CD14-positive monocyte (primary cell): Measurements from ENCODE around the gene KIF4A. TPM values are rescaled to one million over a fixed set of nuclear protein-coding genes. Genes with fewer than 3 reads are reported as not detected.
A peak's percentile ranks its signal among the peaks of the same experiment; 100 is the strongest.

Source experiments
- DNase-seq, 3 donors: peaks; one replicate each; pipeline ENCODE4 v3.0.0-alpha.2; 2011 to 2022
- H2AFZ ChIP-seq: 2 replicates; pipeline ENCODE4 v1.6.0; 2012; ENCODE audit warnings: mild to moderate bottlenecking, low read depth, low read length, inconsistent platforms; ENCODE audit not compliant: insufficient read depth, poor library complexity, severe bottlenecking
- H3K27ac ChIP-seq, 2 donors: 1 replicate in 1 of 2; 2 replicates in 1 of 2; pipeline ENCODE4 v1.5.1; 2012 to 2013; ENCODE audit warnings: low read length in 2 of 2, control low read depth in 1 of 2, inconsistent platforms in 1 of 2, low read depth in 1 of 2, mild to moderate bottlenecking in 1 of 2
- H3K27me3 ChIP-seq, 2 donors: one replicate each; pipeline versions ENCODE4 v1.6.0 to v1.6.1; 2011 to 2013; ENCODE audit warnings: low read length in 2 of 2; ENCODE audit not compliant: control insufficient read depth in 2 of 2, insufficient read depth in 2 of 2
- H3K36me3 ChIP-seq, 2 donors: replicated peaks in 1 of 2; 1 replicate in 1 of 2; 2 replicates in 1 of 2; pipeline versions ENCODE4 v1.5.1 to v1.6.1; 2012 to 2013; ENCODE audit warnings: low read length in 2 of 2, control low read depth in 1 of 2, inconsistent platforms in 1 of 2, mild to moderate bottlenecking in 1 of 2; ENCODE audit not compliant: insufficient read depth in 2 of 2, control insufficient read depth in 1 of 2
- H3K4me1 ChIP-seq, 2 donors: 1 replicate in 1 of 2; 2 replicates in 1 of 2; pipeline versions ENCODE4 v1.5.1 to v1.6.1; 2012 to 2013; ENCODE audit warnings: low read length in 2 of 2, control low read depth in 1 of 2, inconsistent platforms in 1 of 2, mild to moderate bottlenecking in 1 of 2, moderate library complexity in 1 of 2; ENCODE audit not compliant: insufficient read depth in 2 of 2, control insufficient read depth in 1 of 2
- H3K4me2 ChIP-seq: replicated peaks from 2 replicates; pipeline ENCODE3; 2012; ENCODE audit warnings: low read length, moderate library complexity, mild to moderate bottlenecking; ENCODE audit not compliant: poor library complexity, severe bottlenecking; ENCODE audit errors: extremely low read depth
- H3K4me3 ChIP-seq, 3 experiments: fragments of 200-600 bp in 1 of 3; sonication (generic) in 1 of 3; replicated peaks in 1 of 3; 1 replicate in 2 of 3; 2 replicates in 1 of 3; pipeline ENCODE4 v1.5.1; 2011 to 2013; ENCODE audit warnings: low read length in 3 of 3, mild to moderate bottlenecking in 3 of 3, control low read depth in 2 of 3, low read depth in 2 of 3, inconsistent platforms in 1 of 3, moderate library complexity in 1 of 3
- H3K79me2 ChIP-seq: 2 replicates; pipeline ENCODE4 v1.6.0; 2012; ENCODE audit warnings: mild to moderate bottlenecking, control low read depth, inconsistent platforms, low read length, moderate library complexity; ENCODE audit not compliant: insufficient read depth
- H3K9ac ChIP-seq: 2 replicates; pipeline ENCODE4 v1.6.0; 2017; ENCODE audit warnings: low read length, mild to moderate bottlenecking; ENCODE audit not compliant: insufficient read depth, poor library complexity, severe bottlenecking
- H3K9me3 ChIP-seq, 2 donors: replicated peaks in 1 of 2; 1 replicate in 1 of 2; 2 replicates in 1 of 2; pipeline versions ENCODE4 v1.5.1 to v1.6.1; 2012 to 2013; ENCODE audit warnings: low read length in 2 of 2, control low read depth in 1 of 2; ENCODE audit not compliant: control insufficient read depth in 1 of 2, insufficient read depth in 1 of 2
- H4K20me1 ChIP-seq: 2 replicates; pipeline ENCODE4 v1.6.0; 2012; ENCODE audit warnings: mild to moderate bottlenecking, low read length, control low read depth, moderate library complexity; ENCODE audit not compliant: insufficient read depth
- H3K27ac Mint-ChIP-seq, 7 donors: one replicate each; pipeline ENCODE4 v1.8.0; 2020; ENCODE audit warnings: mild to moderate bottlenecking in 7 of 7, mixed read lengths in 7 of 7, moderate library complexity in 6 of 7, inconsistent platforms in 2 of 7
- H3K27me3 Mint-ChIP-seq, 3 donors: one replicate each; pipeline ENCODE4 v1.8.0; 2021 to 2022; ENCODE audit warnings: low read depth in 3 of 3, mild to moderate bottlenecking in 3 of 3, mixed read lengths in 3 of 3, moderate library complexity in 3 of 3, inconsistent platforms in 1 of 3
- H3K36me3 Mint-ChIP-seq, 2 donors: one replicate each; pipeline ENCODE4 v1.8.0; 2020; ENCODE audit warnings: mixed read lengths in 2 of 2, inconsistent platforms in 1 of 2, mild to moderate bottlenecking in 1 of 2
- H3K4me1 Mint-ChIP-seq: one replicate; pipeline ENCODE4 v1.8.0; 2020; ENCODE audit warnings: mild to moderate bottlenecking, mixed read lengths
- H3K4me3 Mint-ChIP-seq, 2 donors: one replicate each; pipeline ENCODE4 v1.8.0; 2020; ENCODE audit warnings: mild to moderate bottlenecking in 2 of 2, mixed read lengths in 2 of 2, moderate library complexity in 1 of 2
- H3K9me3 Mint-ChIP-seq, 7 donors: one replicate each; pipeline ENCODE4 v1.8.0; 2020 to 2022; ENCODE audit warnings: mixed read lengths in 7 of 7, mild to moderate bottlenecking in 6 of 7, moderate library complexity in 6 of 7, inconsistent platforms in 2 of 7
- CTCF ChIP-seq: fragments of 200-600 bp; IDR thresholded peaks from one replicate; pipeline ENCODE4 v1.8.0; 2022; ENCODE audit warnings: antibody characterized with exemption, mild to moderate bottlenecking
- WGBS: methylation state at CpG from one replicate; pipeline ENCODE4 v1.1.5; 2013; ENCODE audit warnings: missing lambda C conversion rate; ENCODE audit not compliant: insufficient coverage; 5-methylcytosine and 5-hydroxymethylcytosine counted together
- intact Hi-C, 2 donors: fragments of 100-400 bp; cut with micrococcal nuclease; formaldehyde crosslinking; loops; one replicate each; pipeline versions ENCODE4 v1.15.0 to v1.15.1; 2023
- polyA plus RNA-seq, 3 donors: library from polyadenylated mRNA; depleted of rRNA in 1 of 3; unstranded in 2 of 3; stranded (reverse) in 1 of 3; fragments of 300-500 nt in 2 of 3; fragments of >200 nt in 1 of 3; fragmentation: Illumina TruSeq in 2 of 3; gene quantifications; 1 replicate in 2 of 3; 2 replicates in 1 of 3; pipeline ENCODE4 v1.2.3, GENCODE V29; 2012 to 2021

Gene KIF4A
- polyA plus RNA-seq, 3 donors, result 0.03 TPM; not detected in 2

DNA sequence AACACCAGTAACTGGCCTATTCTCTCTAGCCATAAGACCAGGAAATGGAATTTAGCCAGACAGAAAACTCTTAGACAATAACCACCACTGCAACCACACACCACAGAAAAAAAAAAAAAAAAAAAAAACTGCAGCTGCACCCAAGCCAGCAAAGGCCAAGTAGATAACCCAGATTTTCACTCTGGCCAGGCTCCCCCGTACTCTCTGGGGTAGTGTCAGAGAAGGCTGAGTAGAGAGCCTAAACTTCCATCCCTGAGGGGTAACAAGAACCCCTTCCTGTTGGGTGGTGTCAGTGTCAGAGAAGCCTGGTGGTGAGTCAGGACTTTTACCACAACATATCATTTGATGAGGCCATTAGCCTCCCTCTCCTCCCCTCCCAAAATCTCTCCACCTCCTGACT is 149.1 kb downstream of the KIF4A start:
- Histone ChIP-seq H3K27me3 (peaks cover 5 to 32% of the 10 kb centered on the region in 2 donors), H3K4me3 (no peak overlapping the region), H3K4me2 (no peak overlapping the region), H3K79me2 (no peaks in the 10 kb centered on the region), H4K20me1 (no peaks in the 10 kb centered on the region), H3K27ac (no peak overlapping the region), H3K9me3 (no peaks in the 10 kb centered on the region), H2AFZ (no peak overlapping the region), H3K4me1 (peaks cover 13 to 28% of the 10 kb centered on the region in 2 donors), H3K36me3 (no peaks in the 10 kb centered on the region), H3K9ac (no peak overlapping the region)
- Mint-ChIP-seq H3K4me1 (peaks cover 21% of the 10 kb centered on the region), H3K36me3 (no peaks in the 10 kb centered on the region), H3K27ac (no peak overlapping the region), H3K9me3 (peaks cover 0 to 6% (median 0%) of the 10 kb centered on the region in 7 donors), H3K27me3 (peaks cover 35 to 58% (median 39%) of the 10 kb centered on the region in 3 donors), H3K4me3 (no peak overlapping the region)
- intact Hi-C loops, result loop anchor here in 1 of 2 donors (10.0 kb wide), 1 partner anchor 284 kb away; no protein-coding TSS in a partner anchor
- no peak for DNase-seq
- TF ChIP-seq CTCF, result no peak
- WGBS, result no CpG with 5 or more reads among the region's 1 CpG

- H3K79me2 ChIP-seq, result no peaks in the 10 kb centered on the region
- H3K36me3 ChIP-seq, result no peaks in the 10 kb centered on the region
- Mint-ChIP-seq H3K27ac (peak overlapping the region in 2 of 7 donors; percentile 27 to 67), H3K4me3 (peak overlapping the region in 1 of 2 donors; percentile 76), H3K36me3 (no peaks in the 10 kb centered on the region), H3K4me1 (peaks cover 9% of the 10 kb centered on the region), H3K27me3 (peaks cover 47 to 74% (median 62%) of the 10 kb centered on the region in 3 donors), H3K9me3 (peaks cover 0 to 5% (median 0%) of the 10 kb centered on the region in 7 donors)
- H4K20me1 ChIP-seq, result no peaks in the 10 kb centered on the region
- WGBS, result no CpG with 5 or more reads among the region's 6 CpGs
- H3K4me1 ChIP-seq, result peaks cover 0 to 1% of the 10 kb centered on the region in 2 donors
- no peak overlapping the region for H2AFZ ChIP-seq
- H3K4me3 ChIP-seq, result no peak overlapping the region
- intact Hi-C loops, result no loop called here
- peaks cover 11 to 51% of the 10 kb centered on the region in 2 donors for H3K27me3 ChIP-seq
- H3K4me2 ChIP-seq, result no peak overlapping the region
- H3K9ac ChIP-seq, result no peak overlapping the region
- TF ChIP-seq CTCF, result no peak
- H3K27ac ChIP-seq, result no peak overlapping the region
- no peaks in the 10 kb centered on the region for H3K9me3 ChIP-seq
- no peak for DNase-seq
Measured at GRCh38 chrX:70442224-70442623, 152.3 kb downstream of the KIF4A start.
